Caco-2 (cell line): ENCODE results near the gene KCNH2. TPM values are rescaled to one million over a fixed set of nuclear protein-coding genes. Genes with fewer than 3 reads are reported as not detected.

Source experiments
- BruUV-seq: library from RNA; stranded (reverse); fragments of 400-500 nt; replicated peaks from 2 replicates; lab custom pipeline; 2021; lab: Mats Ljungman, UMichigan
- CTCF ChIA-PET: fragments of 300-600 bp; sonication (Branson Sonifier 250); formaldehyde crosslinking; loops from one replicate; lab custom pipeline; 2022; ENCODE audit warnings: antibody characterized with exemption; lab: Charles Lee
- POLR2A ChIA-PET: fragments of 300-600 bp; sonication (Branson Sonifier 250); formaldehyde crosslinking; loops from one replicate; lab custom pipeline; 2022; ENCODE audit warnings: antibody characterized with exemption; lab: Charles Lee
- DNase-seq, 2 experiments: peaks; one replicate each; pipeline versions ENCODE4 v3.0.0 to v3.0.0-alpha.2; 2020 to 2022
- H3K27me3 ChIP-seq: replicated peaks from 2 replicates; pipeline ENCODE4 v1.6.0; 2011; ENCODE audit warnings: low read length; ENCODE audit not compliant: control insufficient read depth, insufficient read depth
- H3K36me3 ChIP-seq: 2 replicates; pipeline ENCODE4 v1.5.1; 2011; ENCODE audit warnings: low read length; ENCODE audit not compliant: control insufficient read depth, insufficient read depth
- H3K4me1 ChIP-seq: fragments of 250-450 bp; sonication (Bioruptor Pico); 2 replicates; pipeline ENCODE4 v1.5.1; 2020; ENCODE audit warnings: mild to moderate bottlenecking
- H3K4me3 ChIP-seq: 2 replicates; pipeline ENCODE4 v1.5.1; 2011; ENCODE audit warnings: low read depth, mild to moderate bottlenecking, control low read depth, low read length
- H3K9me3 ChIP-seq: fragments of 250-450 bp; sonication (Bioruptor Pico); 2 replicates; pipeline ENCODE4 v1.5.1; 2020; ENCODE audit warnings: mild to moderate bottlenecking, moderate library complexity
- H3K27ac Mint-ChIP-seq: one replicate; pipeline ENCODE4 v1.8.0; 2022; ENCODE audit warnings: mixed read lengths; ENCODE audit not compliant: unreplicated experiment
- H3K27me3 Mint-ChIP-seq: one replicate; pipeline ENCODE4 v1.8.0; 2022; ENCODE audit warnings: mixed read lengths; ENCODE audit not compliant: insufficient read depth, unreplicated experiment
- H3K36me3 Mint-ChIP-seq: one replicate; pipeline ENCODE4 v1.8.0; 2022; ENCODE audit warnings: mild to moderate bottlenecking, mixed read lengths; ENCODE audit not compliant: insufficient read depth, unreplicated experiment
- H3K4me1 Mint-ChIP-seq: one replicate; pipeline ENCODE4 v1.8.0; 2022; ENCODE audit warnings: low read depth, mixed read lengths; ENCODE audit not compliant: unreplicated experiment
- H3K4me3 Mint-ChIP-seq: one replicate; pipeline ENCODE4 v1.8.0; 2022; ENCODE audit warnings: mild to moderate bottlenecking, moderate library complexity, mixed read lengths; ENCODE audit not compliant: unreplicated experiment
- H3K9me3 Mint-ChIP-seq: one replicate; pipeline ENCODE4 v1.8.0; 2022; ENCODE audit warnings: mixed read lengths; ENCODE audit not compliant: unreplicated experiment
- CTCF ChIP-seq, 2 experiments: fragments of 200-600 bp in 1 of 2; IDR thresholded peaks; 1 replicate in 1 of 2; 2 replicates in 1 of 2; pipeline versions ENCODE4 v1.5.1 to v1.8.0; 2011 to 2022; ENCODE audit warnings: antibody characterized with exemption in 1 of 2, control low read depth in 1 of 2, inconsistent platforms in 1 of 2, low read depth in 1 of 2, low read length in 1 of 2, mild to moderate bottlenecking in 1 of 2, moderate library complexity in 1 of 2; ENCODE audit not compliant: insufficient read depth in 1 of 2, severe bottlenecking in 1 of 2, unreplicated experiment in 1 of 2
- intact Hi-C: fragments of 100-400 bp; cut with micrococcal nuclease; formaldehyde crosslinking; loops from one replicate; pipeline ENCODE4 v1.10.0; 2022; ENCODE audit not compliant: unreplicated experiment
- total RNA-seq: library from RNA; stranded (reverse); gene quantifications from 2 replicates; pipeline ENCODE4 v1.2.3, GENCODE V29; 2022

Gene KCNH2
- total RNA-seq, 1 experiment from 2014 or later, result 0.66 TPM

GRCh38 chr7:150931199-150931869 is 46.8 kb downstream of the KCNH2 start:
- Mint-ChIP-seq H3K27me3 (peaks cover 15% of the 10 kb centered on the region), H3K9me3 (peaks cover 9% of the 10 kb centered on the region), H3K36me3 (no peaks in the 10 kb centered on the region), H3K4me1 (peaks cover 6% of the 10 kb centered on the region), H3K4me3 (no peak overlapping the region), H3K27ac (no peak overlapping the region)
- Histone ChIP-seq H3K4me1 (no peaks in the 10 kb centered on the region), H3K36me3 (no peaks in the 10 kb centered on the region), H3K4me3 (no peak overlapping the region), H3K27me3 (no peaks in the 10 kb centered on the region; the same call in 1 of the 2 replicates), H3K9me3 (no peaks in the 10 kb centered on the region)
- ChIA-PET POLR2A (no interaction called here), CTCF (no interaction called here)
- intact Hi-C loops, result no loop called here
- DNase-seq, result no peak
- BruUV-seq, result no TSS peak
- no peak for TF ChIP-seq CTCF (IDR thresholded peaks at IDR 0.05; ENCODE audit: insufficient read depth in 1 of 2, low read depth in 1 of 2, low read length in 1 of 2, severe bottlenecking in 1 of 2, unreplicated experiment in 1 of 2)

- Histone ChIP-seq H3K9me3 (no peaks in the 10 kb centered on the region), H3K27me3 (no peaks in the 10 kb centered on the region; the same call in 1 of the 2 replicates), H3K36me3 (no peaks in the 10 kb centered on the region), H3K4me1 (no peaks in the 10 kb centered on the region), H3K4me3 (no peak overlapping the region)
- no peaks in the 10 kb centered on the region for H3K36me3 Mint-ChIP-seq
- peaks cover 9% of the 10 kb centered on the region for H3K9me3 Mint-ChIP-seq
- ChIA-PET CTCF (interaction anchor here (0.7 kb wide), 2 partner anchors 47 to 374 kb away, joined by 3 read pairs; no protein-coding TSS in a partner anchor), POLR2A (no interaction called here)
- DNase-seq, result no peak
- no peak for TF ChIP-seq CTCF (IDR thresholded peaks at IDR 0.05; ENCODE audit: insufficient read depth in 1 of 2, low read depth in 1 of 2, low read length in 1 of 2, severe bottlenecking in 1 of 2, unreplicated experiment in 1 of 2)
- H3K4me1 Mint-ChIP-seq, result peaks cover 6% of the 10 kb centered on the region
- BruUV-seq, result no TSS peak
- no peak overlapping the region for H3K4me3 Mint-ChIP-seq
- intact Hi-C loops, result no loop called here
- H3K27me3 Mint-ChIP-seq, result peaks cover 20% of the 10 kb centered on the region
- no peak overlapping the region for H3K27ac Mint-ChIP-seq
Measured at GRCh38 chr7:150928541-150928940, 49.6 kb downstream of the KCNH2 start.

DNA sequence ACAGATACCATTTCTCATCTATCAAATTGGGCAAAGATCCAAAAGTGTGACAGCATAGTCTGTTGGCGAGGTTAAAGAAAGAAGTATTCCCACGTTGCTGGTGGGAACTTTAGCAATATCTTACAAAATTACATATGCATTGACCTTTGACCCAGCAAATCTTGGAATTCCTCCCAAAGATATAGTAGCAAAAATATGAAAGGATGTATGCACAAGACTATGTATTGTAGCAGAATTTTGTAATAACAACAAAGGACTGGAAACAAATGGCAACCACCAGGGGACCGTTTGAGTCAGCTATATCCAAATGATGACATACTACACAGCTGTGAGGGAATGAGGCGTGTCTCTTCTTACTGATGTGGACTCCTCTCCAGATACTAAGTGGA is 50.2 kb downstream of the KCNH2 start:
- BruUV-seq, result no TSS peak

More for the DNA sequence above, 50.2 kb downstream of the KCNH2 start:
- CTCF ChIA-PET, result no interaction called here
- Histone ChIP-seq H3K36me3 (no peaks in the 10 kb centered on the region), H3K27me3 (no peaks in the 10 kb centered on the region; the same call in 1 of the 2 replicates), H3K4me3 (no peak overlapping the region), H3K4me1 (no peaks in the 10 kb centered on the region), H3K9me3 (no peaks in the 10 kb centered on the region)
- no peak for TF ChIP-seq CTCF (IDR thresholded peaks at IDR 0.05; ENCODE audit: insufficient read depth in 1 of 2, low read depth in 1 of 2, low read length in 1 of 2, severe bottlenecking in 1 of 2, unreplicated experiment in 1 of 2)
- Mint-ChIP-seq H3K27me3 (peaks cover 20% of the 10 kb centered on the region), H3K27ac (no peak overlapping the region), H3K4me3 (no peak overlapping the region), H3K4me1 (peaks cover 6% of the 10 kb centered on the region), H3K36me3 (no peaks in the 10 kb centered on the region), H3K9me3 (peaks cover 9% of the 10 kb centered on the region)
- POLR2A ChIA-PET, result no interaction called here
- DNase-seq, result no peak
- intact Hi-C loops, result no loop called here
